ENCODE results near the gene TTYH3. TPM values are rescaled to one million over a fixed set of nuclear protein-coding genes. Genes with fewer than 3 reads are reported as not detected.
A peak's percentile ranks its signal among the peaks of the same experiment; 100 is the strongest.

TTYH3 gene
- total RNA-seq, 1 donor from 2014 or later: 15.8 TPM

DNA sequence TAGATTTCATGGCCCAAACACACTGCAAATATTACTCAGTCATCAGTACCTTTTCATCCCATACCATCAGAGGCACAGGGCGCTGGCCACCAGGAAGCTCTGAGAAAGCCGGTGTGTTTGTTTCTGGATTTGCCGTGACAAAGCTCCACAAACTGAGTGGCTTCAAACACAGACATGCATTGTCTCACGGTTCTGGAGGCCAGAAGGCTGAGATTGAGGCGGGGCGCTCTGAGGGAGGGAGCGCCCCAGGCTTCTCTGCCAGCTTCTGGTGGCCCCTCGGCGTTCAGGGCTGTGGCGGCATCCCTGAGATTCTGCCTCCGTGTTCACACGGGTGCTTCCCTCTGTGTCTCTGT is 3.7 kb upstream of the TTYH3 start:
- DNase-seq (ENCODE audit: missing footprints): no peak
- ATAC-seq: no peak
- intact Hi-C loops (cut with DNase I): no loop called here

DNA sequence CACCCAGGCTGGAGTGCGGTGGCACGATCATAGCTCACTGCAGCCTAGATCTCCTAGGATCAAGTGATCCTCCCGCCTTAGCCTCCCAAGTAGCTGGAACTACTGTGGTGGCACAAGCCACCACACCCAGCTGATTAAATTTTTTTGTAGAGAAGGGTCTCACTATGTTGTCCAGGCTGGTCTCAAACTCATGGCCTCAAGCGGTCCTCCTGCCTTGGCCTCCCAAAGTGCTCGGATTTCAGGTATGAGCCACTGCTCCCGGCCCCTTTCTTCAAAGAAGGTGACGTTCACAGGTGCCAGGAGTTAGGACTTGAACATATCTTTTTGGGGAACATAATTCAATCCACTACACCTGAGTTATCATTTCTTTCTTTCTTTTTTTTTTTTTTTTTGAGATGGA is 2.9 kb upstream of the TTYH3 start:
- intact Hi-C loops (cut with DNase I): no loop called here
- ATAC-seq (no peak), DNase-seq (ENCODE audit: missing footprints) (no peak)

DNA sequence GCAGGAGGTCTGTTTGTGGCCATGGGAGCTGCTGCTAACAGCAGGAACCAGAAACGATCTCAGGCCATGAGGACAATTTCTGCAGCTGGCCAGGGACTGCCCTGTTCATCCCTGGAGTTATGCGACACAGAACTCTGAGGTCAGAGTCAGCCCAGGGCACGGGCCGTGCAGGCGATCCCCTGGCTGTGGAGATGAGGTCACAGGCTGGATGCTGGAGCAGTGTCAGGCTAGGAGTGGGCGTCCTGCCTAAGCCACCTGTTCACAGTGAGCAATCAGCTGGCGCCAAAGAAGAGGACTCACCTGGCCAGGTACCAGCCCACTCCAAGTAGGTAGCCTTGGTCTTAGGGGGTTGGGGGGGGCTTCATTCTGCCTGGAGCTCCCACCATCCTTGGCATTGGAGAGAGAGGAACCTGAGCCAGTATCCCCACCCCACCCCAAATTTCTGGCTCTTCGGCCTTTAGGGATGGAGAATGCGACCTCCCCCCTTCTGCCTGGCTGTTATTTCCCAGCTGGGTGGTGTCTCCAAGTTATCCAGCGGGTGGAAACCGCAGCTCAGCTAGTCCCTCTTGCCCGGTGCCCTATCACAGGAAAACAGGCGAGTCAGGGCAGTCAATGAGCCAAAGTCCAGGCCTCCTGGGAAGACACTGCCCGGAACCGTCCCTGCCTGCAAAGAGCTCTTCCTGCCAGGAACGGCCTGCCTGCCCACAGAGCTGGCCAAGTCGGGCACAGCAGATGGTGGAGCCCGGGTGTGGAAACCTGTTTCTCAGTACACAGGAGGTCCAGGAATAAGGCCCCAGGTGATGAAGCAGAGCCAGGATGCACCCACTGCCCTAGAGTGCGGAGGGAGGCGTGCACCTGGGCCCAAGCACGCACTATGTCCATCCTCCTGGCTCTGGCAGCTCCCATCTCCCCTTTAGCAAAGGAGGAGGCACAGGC is 1.8 kb upstream of the TTYH3 start:
- intact Hi-C loops (cut with DNase I): loop anchor here (5.0 kb wide), 1 partner anchor 73 kb away; the partner anchor contains the start of genes BRAT1 and IQCE
- no peak for ATAC-seq
- no peak for DNase-seq (ENCODE audit: missing footprints)

DNA sequence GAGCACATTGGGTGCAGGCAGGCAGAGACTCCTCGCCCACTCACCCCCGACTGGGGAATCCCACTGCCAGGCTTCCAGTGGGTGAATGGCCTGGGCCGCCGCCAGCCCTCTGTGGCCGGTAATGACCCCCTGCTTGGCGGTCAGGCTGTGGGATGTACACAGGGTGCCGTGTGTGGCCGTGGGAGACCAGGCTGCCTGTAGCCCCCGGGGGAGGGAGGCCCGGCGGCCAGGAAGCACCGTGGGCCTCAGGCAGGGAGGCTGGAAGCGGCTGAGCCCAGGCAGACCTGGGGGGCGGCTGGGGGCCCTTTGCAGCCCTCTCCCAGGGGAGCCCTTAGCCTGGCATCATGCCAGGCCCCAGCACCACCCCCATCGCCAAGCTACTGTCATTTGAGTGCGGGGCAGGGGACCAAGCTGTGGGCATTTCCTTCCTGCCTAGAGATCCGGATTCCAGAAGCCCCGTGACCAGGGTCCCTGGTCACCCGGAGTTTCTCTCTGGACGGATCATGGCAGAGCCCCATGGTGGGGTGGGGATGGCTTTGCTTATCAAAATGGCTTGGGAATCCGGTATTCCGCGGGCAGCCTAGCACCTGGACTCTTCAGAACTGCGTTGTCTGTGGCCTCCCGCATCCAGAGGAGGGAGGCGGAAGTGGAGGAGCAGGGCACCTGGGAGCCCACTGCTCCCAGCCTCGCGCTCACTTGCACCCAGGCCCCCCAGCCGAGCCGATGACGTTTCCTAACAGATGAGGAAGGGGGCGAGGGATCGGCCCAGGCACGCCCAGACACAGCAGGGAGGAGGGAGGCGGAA is 1.1 kb downstream of the TTYH3 start:
- ATAC-seq (no peak), DNase-seq (ENCODE audit: missing footprints) (peak; percentile 81)
- intact Hi-C loops (cut with DNase I): loop anchor here (5.0 kb wide), 1 partner anchor 76 kb away; the partner anchor contains the start of genes BRAT1 and IQCE

DNA sequence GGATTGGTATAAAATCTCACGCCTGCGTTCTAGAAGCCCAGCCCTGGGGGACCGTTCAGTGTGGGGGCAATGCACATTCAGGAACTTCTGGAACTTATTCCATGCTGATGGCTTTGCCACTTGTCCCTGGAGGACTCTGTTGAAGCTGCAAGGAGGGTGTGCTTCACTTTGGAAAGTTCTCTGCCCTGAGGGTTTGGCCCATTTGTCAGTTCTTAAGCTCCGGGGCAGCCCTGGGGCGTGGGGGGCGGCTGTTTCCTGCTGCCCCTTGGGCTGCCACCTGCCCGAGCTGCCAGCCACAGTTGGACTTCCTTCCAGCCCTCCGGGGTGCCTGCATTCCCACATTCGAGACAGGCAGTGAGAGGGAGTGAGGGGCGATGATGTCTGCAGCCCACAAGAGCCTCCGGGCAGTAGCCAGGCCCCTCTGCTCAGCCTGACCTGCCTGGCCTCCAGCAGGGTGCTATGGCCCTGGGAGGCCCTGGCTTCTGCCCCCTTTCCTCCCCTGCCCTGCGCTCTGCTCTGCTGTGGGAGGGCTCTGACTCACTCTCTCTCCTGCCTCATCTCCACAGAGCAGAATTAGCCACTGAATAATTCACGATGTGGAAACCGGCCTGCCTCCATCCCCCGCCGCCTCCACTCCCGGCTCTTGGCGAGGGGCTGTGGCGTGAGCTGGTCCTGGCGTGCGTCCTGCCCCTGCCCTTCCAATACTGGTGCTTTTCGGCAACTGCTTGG is 1.9 kb downstream of the TTYH3 start:
- ATAC-seq (no peak), DNase-seq (ENCODE audit: missing footprints) (peak; percentile 74)
- intact Hi-C loops (cut with DNase I): loop anchor here (5.0 kb wide), 1 partner anchor 76 kb away; the partner anchor contains the start of genes BRAT1 and IQCE

DNA sequence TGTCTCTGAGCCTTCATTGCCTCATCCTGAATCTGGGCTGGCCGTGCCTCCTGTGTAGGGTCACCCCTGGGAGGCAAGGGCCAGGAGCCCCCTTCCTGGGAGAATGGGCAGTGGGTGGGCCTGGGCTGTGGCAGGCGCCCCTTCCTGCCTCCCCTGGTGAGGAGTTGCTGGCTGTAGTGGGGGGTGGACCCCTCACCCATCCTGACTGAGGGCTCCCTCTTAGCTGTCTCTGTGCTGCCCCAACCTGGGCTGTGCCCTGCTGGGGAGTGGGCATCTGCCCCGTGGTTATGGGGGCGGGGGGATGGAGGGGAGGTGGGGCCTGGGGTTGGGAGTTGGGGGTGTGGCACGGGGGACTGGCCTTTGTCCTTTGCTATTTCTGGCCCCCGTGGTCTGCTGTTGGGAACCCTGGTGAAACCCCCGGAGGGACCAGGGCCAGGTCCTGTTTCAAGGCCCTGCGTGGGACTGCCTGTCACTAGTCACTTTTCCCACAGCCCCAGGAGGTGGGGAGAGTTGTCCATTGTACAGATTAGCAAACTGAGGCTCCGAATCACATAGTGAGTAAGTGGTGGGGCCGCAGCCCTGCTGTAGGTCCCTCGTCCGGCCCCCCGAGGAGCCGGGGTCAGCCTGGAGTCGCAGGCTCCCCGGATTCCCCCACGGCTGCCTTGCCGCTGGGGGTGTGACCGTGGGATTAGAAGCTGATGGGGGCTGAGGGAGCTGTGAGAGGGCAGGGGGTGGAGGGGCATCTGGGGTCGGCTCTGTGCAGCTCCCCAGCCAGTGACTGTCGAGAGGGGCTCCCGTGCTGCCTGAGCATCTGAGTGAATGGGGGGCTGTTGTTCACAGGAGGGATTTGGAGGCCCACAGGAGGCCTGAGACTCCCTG is 2.7 kb downstream of the TTYH3 start:
- intact Hi-C loops (cut with DNase I): loop anchor here (5.0 kb wide), 1 partner anchor 77 kb away; the partner anchor contains the start of genes BRAT1 and IQCE
- DNase-seq (ENCODE audit: missing footprints) (no peak), ATAC-seq (no peak)

DNA sequence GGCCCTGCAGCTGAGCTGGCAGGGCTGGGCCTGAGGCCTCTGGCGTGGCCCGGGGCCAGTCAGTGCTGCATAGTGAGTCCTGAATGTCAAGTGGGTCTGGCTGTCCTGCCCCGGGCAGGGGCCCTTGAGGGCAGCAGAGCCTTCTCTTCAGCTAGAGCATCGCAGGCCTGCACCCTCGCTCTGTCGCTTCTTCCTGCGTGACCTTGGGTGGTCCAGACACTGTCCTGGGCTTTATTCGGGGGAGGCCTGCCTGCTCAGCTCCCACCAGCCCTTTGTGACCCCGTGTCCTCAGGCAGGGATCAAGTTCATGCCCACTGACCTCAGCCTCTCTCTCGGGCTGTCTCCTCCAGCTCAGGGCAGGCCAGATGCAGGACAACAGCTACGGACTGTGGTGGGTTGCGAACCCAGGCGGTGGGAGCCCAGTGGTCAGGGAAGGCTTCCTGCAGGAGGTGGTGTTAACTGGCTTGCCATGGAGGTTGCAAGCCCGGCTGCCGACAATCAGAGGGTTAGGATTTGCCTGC is 3.4 kb downstream of the TTYH3 start:
- ATAC-seq (no peak), DNase-seq (ENCODE audit: missing footprints) (no peak)
- intact Hi-C loops (cut with DNase I): no loop called here

DNA sequence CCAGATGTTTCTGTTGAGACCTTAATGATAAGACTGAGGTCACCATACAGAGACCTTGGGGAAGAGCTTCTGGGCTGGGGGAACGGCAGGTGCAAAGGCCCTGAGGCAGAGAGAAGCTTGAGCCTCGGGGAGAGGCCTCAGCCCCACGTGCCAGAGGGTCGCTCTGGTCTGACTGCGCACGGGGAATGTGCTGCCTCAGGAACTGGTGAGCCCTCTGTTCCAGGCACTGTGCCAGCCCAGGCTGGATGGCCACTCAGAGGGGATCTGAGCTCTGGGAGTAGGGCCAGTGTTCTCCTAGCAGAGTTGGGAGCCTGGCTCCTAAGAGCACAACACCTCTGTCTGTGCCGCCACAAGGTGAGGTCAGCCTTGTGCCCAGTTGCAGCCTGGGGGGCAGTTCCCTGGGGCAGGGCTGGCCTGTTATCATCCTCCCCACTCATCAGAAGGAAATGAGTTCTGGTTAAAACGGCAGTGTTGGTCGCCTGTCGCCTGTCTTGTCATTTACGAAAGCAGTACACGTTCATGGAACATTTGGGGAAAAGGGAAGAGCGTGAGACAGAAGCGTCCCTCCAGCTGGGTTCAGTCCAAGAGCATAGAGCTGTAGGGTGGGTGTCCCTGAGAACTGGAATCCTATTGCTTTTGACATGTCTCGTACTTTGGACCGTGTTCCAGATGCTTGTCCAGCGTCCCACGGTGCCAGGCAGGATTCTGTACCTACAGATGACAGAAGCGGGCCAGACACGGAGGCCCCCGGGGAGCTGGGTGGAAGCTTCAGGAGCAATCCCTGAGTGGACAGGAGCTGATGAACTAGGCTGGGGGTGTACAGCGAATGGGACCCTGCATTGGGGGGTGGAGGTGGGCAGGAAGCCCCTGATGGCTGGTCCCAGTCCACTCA is 4.3 kb downstream of the TTYH3 start:
- no peak for ATAC-seq
- intact Hi-C loops (cut with DNase I): no loop called here
- peak; percentile 84 for DNase-seq (ENCODE audit: missing footprints)

DNA sequence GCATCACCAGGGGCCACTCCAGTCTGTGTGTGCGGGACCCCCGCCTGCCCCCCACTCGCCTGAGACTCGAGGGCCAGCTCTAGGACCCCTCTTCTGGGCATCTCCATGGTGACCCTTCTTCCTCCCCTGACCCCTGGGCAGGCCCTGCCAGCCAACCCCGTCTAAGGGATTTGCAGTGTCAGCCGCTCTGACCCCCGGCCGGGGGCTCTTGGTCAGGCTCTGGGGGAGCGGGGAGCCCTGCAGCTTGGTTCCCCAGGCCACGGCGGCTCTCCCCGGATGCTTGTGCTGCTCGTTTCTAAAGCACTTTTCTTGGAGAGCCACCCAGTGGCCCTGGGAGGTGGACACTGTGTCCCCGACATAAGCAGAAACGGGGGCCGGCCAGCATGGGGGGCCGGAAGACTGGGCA is 5.3 kb downstream of the TTYH3 start:
- DNase-seq (ENCODE audit: missing footprints) (peak; percentile 72), ATAC-seq (no peak)
- intact Hi-C loops (cut with DNase I): no loop called here

DNA sequence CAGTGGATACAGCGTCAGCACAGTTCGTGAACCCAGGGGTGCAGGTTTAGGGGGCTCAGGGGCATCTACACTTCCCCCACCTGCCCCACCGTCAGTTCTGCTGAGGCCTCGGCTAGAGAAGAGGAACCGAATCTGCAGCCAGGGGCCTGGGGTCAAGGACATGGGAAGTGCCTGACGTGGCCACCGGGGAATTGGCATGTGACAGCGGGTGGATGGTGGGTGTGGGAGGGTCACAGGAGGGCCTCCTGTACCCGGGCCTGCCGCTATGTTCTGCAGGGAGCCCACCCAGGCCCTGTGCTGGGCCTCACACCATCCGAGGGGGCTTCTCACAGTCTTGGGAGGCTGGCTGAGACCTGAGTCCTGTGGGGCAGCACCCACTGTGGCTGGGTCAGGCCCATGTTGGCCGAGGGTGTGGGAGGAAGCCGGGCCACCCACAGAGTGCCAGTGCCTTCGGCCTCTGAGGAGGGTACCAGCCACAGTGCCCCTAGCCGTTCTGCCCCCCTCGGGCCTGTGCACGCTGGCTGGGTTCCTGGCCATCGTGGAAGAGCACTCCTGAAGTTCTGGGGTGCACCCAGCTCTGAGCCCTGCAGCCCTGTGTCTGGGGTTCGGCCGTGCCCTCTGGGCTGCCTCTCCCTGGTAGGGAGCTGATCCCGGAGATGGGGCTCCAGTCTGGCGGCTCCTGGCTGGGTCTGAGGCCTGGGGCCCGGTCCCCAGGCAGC is 5.9 kb downstream of the TTYH3 start:
- intact Hi-C loops (cut with DNase I): no loop called here
- ATAC-seq (no peak), DNase-seq (ENCODE audit: missing footprints) (peak; percentile 86)

DNA sequence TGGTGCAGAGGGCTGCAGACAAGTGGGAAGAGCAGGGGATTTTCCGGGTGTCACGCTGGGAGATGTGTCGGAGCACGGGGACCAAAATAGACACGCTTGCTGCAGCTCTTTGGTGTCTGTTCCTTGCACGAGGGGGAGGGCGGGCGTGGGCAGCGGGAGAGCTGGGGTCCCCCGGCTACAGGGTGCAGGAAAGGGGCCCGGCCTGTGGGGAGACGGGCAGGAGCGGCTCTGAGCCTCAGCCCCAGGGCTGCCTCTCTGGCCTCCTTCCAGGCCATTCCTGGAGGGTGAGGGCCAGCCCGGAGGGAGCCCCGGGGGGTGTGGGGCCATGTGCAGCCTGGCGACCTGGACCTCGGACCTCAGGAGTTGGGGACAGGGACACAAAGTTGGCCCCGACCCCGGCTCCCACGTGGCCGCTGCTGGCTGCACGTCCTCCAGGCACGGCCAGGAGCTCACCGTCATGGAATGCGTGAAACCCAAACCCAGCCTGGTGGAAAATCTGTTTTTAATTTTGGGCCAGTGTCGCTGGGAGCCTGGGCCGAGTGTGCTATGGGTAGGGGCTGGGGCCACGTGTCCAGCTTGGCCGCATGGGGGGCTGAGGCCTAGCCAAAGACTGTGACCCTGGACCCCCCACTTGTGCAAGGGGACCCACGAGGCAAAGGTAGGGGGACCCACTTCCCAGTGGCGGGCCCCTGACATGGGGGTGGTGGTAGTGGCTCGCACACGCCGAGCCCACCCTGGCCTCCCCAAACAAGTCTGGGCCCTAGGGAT is 6.6 kb downstream of the TTYH3 start:
- ATAC-seq (peak; percentile 9), DNase-seq (ENCODE audit: missing footprints) (no peak)
- intact Hi-C loops (cut with DNase I): no loop called here

DNA sequence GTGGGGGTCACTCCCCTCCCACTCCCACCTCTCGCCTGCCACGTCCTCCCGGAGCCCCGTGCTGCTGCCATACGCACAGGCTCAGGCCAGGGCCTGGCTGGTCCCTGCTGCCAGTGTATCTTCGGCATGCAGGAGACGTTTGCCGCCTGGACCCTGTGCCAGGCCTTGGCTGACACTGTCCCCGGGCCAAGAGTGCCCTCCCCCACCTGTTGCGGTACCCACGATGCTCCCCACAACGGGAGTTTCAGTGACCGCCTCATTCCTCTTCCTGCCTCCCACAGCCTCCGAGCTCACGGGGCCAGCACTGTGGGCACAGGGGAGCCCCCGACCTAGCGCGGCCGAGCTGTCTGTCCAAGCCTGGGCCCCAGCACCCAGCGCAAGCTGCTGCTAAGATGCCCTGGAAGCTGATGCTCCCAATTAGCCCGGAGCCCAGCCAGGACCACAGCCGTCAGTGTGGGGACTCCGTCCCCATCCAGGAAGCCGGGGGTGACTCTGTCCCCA is 7.4 kb downstream of the TTYH3 start:
- intact Hi-C loops (cut with DNase I): no loop called here
- no peak for DNase-seq (ENCODE audit: missing footprints)
- ATAC-seq: no peak

DNA sequence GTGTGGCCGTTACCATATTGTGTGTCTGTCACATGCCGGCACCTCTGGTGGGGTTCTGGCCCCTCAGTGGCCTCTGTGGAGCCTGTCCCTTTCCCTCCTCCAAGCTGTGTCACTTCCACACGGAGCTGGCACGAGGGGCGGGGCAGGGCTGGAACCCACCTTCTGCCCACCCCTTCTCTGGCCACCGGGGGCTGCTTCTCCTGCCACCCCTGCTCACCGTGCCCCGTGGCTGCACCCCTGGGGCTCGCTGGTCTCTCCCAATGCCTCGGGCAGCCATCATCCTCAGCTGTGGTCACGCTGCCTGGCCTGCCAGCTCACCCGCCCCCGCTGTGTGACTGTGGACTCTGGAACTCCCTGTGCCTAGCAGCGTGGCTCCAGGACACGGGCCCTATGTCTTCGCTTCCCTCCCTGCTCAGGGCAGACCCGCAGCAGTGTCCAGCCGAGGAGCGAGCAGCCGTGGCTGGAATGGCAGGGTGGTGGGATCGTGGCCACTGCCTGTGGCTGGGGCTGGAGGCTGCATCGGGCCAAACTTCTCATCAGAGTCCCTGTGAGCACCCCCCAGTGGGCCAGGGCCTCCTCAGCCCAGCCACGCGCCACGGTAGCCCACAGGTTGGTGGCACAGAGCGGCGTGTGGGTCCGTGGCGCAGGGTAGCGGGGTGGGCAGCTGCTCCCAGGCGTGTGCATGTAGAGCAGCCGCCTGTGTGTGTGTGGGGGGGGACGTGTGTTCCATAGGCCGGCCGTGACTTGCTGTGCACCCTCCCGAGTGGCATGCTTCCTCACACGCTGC is 8.1 kb downstream of the TTYH3 start:
- intact Hi-C loops (cut with DNase I): loop anchor here (5.0 kb wide), 1 partner anchor 33 kb away; no protein-coding TSS in a partner anchor
- no peak for ATAC-seq

DNA sequence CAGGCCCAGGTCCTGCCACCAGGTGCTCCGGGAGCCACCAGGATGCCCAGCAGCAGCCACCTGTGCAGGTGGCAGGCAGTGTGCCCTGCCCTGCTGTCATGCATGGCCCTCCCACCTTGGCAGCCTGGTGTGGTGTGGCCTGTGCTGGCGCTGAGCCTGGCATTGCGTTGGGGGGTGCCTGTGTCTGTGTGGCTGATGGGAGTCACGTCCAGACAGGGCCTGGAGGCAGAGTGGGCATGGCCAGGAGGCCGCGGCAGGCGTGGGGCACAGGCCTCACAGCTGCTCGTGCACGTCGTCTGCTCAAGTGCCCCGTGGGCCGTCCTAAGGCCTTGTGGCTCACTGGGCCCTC is 8.7 kb downstream of the TTYH3 start:
- no peak for DNase-seq (ENCODE audit: missing footprints)
- intact Hi-C loops (cut with DNase I): loop anchor here (5.0 kb wide), 1 partner anchor 33 kb away; no protein-coding TSS in a partner anchor
- ATAC-seq: no peak

More for the DNA sequence above, 8.1 kb downstream of the TTYH3 start:
- no peak for DNase-seq (ENCODE audit: missing footprints)

All from Right ventricle myocardium inferior (tissue), 1 donor.